Measurements from ENCODE around the gene MIEF2.

MIEF2 gene

GRCh38 chr17:18235743-18236256 lies 24.7 kb upstream of the MIEF2 start:
- no peak for DNase-seq

GRCh38 chr17:18236494-18236893 lies 24.0 kb upstream of the MIEF2 start:
- no peak for DNase-seq

- no peak for DNase-seq
Observed at GRCh38 chr17:18237461-18237860, 23.0 kb upstream of the MIEF2 start.

GRCh38 chr17:18238299-18238698 lies 22.2 kb upstream of the MIEF2 start:
- DNase-seq = no peak

- no peak for DNase-seq
Observed at GRCh38 chr17:18240449-18240848, 20.0 kb upstream of the MIEF2 start.

- no peak for DNase-seq
Observed at GRCh38 chr17:18241229-18241871, 19.1 kb upstream of the MIEF2 start.

GRCh38 chr17:18245038-18245776 lies 15.3 kb upstream of the MIEF2 start:
- no peak for DNase-seq

- DNase-seq = no peak
Observed at GRCh38 chr17:18246109-18246725, 14.2 kb upstream of the MIEF2 start.

GRCh38 chr17:18246880-18247612 lies 13.4 kb upstream of the MIEF2 start:
- no peak for DNase-seq

- DNase-seq = no peak
Observed at GRCh38 chr17:18247613-18248001, 12.9 kb upstream of the MIEF2 start.

- peak; percentile 38 for DNase-seq
Observed at GRCh38 chr17:18248300-18248731, 12.1 kb upstream of the MIEF2 start.

GRCh38 chr17:18248811-18249210 lies 11.7 kb upstream of the MIEF2 start:
- DNase-seq = no peak

GRCh38 chr17:18250259-18250658 lies 10.2 kb upstream of the MIEF2 start:
- no peak for DNase-seq

GRCh38 chr17:18250708-18251107 lies 9.8 kb upstream of the MIEF2 start:
- DNase-seq = no peak

- no peak for DNase-seq
Observed at GRCh38 chr17:18251204-18251603, 9.3 kb upstream of the MIEF2 start.

- DNase-seq = no peak
Observed at GRCh38 chr17:18252160-18252559, 8.3 kb upstream of the MIEF2 start.

GRCh38 chr17:18253187-18253884 lies 7.1 kb upstream of the MIEF2 start:
- no peak for DNase-seq

GRCh38 chr17:18253947-18254821 lies 6.3 kb upstream of the MIEF2 start:
- DNase-seq = no peak

GRCh38 chr17:18254888-18255649 lies 5.4 kb upstream of the MIEF2 start:
- no peak for DNase-seq

GRCh38 chr17:18256351-18256750 lies 4.1 kb upstream of the MIEF2 start:
- DNase-seq = no peak

- DNase-seq = no peak
Observed at GRCh38 chr17:18256776-18257175, 3.7 kb upstream of the MIEF2 start.
